GM23248 (cell line): ENCODE results near the gene CNIH2.

Source experiments
- EZH2 ChIP-seq: fragments of 200-600 bp; sonication (generic); IDR thresholded peaks from 2 replicates; pipeline ENCODE4 v1.6.1; 2018; ENCODE audit warnings: antibody characterized with exemption, mild to moderate bottlenecking; ENCODE audit not compliant: insufficient read depth, poor library complexity, severe bottlenecking
- EZH2phosphoT487 ChIP-seq: fragments of 200-600 bp; sonication (generic); IDR thresholded peaks from 2 replicates; pipeline ENCODE4 v1.6.1; 2018; ENCODE audit warnings: antibody characterized with exemption, moderate library complexity, mild to moderate bottlenecking, low read depth; ENCODE audit not compliant: insufficient read depth

- TF ChIP-seq EZH2 (no peak), EZH2phosphoT487 (no peak)
Observed at GRCh38 chr11:66267039-66267378, 11.0 kb upstream of the CNIH2 start.
